ENCODE results near the gene CD72. TPM values are rescaled to one million over a fixed set of nuclear protein-coding genes. Genes with fewer than 3 reads are reported as not detected.

CD72 gene
- total RNA-seq, 1 experiment from 2014 or later = 0.95 TPM

DNA sequence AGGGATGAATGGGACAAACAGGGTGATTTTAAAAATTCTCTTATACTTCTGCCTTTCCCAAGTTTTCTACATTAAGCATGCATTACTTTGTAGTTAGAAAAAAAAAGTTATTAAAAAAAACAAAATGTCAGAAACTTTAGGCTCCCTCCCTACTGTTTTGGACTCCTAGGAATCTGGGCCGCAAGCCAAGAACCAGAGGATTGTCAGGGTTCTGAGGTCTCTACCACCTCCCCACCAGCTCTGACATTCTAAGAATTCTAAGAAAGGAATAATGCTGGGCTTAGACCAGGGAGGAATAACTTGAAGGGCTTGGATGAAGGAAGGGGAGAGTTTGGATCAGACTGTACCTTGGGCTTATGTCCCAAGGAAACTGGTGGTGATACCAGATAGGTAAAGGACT is 47.8 kb upstream of the CD72 start:
- no peak for DNase-seq
- no peaks in the 10 kb centered on the region for H3K9me3 ChIP-seq
- POLR2A ChIA-PET = interaction anchor here (1.1 to 2.0 kb wide), 3 partner anchors 25 to 62 kb away, joined by 3 to 5 read pairs (median 5); no protein-coding TSS in a partner anchor
- no TSS peak for BruUV-seq (replicated peaks)
- Mint-ChIP-seq H3K36me3 (ENCODE audit: insufficient read depth, unreplicated experiment) (peaks cover 29% of the 10 kb centered on the region), H3K27ac (ENCODE audit: unreplicated experiment) (no peak overlapping the region), H3K27me3 (ENCODE audit: insufficient read depth, unreplicated experiment) (no peaks in the 10 kb centered on the region), H3K4me3 (ENCODE audit: unreplicated experiment) (no peak overlapping the region), H3K4me1 (ENCODE audit: low read depth, unreplicated experiment) (peaks cover 29% of the 10 kb centered on the region), H3K9me3 (ENCODE audit: unreplicated experiment) (peaks cover 12% of the 10 kb centered on the region)
- H3K4me1 ChIP-seq = peaks cover 34% of the 10 kb centered on the region
- TF ChIP-seq, protein P1, sequence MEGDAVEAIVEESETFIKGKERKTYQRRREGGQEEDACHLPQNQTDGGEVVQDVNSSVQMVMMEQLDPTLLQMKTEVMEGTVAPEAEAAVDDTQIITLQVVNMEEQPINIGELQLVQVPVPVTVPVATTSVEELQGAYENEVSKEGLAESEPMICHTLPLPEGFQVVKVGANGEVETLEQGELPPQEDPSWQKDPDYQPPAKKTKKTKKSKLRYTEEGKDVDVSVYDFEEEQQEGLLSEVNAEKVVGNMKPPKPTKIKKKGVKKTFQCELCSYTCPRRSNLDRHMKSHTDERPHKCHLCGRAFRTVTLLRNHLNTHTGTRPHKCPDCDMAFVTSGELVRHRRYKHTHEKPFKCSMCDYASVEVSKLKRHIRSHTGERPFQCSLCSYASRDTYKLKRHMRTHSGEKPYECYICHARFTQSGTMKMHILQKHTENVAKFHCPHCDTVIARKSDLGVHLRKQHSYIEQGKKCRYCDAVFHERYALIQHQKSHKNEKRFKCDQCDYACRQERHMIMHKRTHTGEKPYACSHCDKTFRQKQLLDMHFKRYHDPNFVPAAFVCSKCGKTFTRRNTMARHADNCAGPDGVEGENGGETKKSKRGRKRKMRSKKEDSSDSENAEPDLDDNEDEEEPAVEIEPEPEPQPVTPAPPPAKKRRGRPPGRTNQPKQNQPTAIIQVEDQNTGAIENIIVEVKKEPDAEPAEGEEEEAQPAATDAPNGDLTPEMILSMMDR (IDR thresholded peaks at IDR 0.05; ENCODE audit: insufficient read depth in 1 of 2, low read depth in 1 of 2, low read length in 1 of 2, severe bottlenecking in 1 of 2, unreplicated experiment in 1 of 2) = no peak
- H3K27me3 ChIP-seq (replicated peaks; ENCODE audit: control insufficient read depth, insufficient read depth, low read length) = no peaks in the 10 kb centered on the region
- H3K4me3 ChIP-seq (ENCODE audit: low read depth, low read length) = no peak overlapping the region
- CTCF ChIA-PET = interaction anchor here (2.1 to 3.7 kb wide), 2 partner anchors 30 to 66 kb away, joined by 6 to 35 read pairs; partner anchors contain the start of genes CREB3 and TLN1
- intact Hi-C loops (cut with micrococcal nuclease; ENCODE audit: unreplicated experiment) = no loop called here
- no peaks in the 10 kb centered on the region for H3K36me3 ChIP-seq (ENCODE audit: control insufficient read depth, insufficient read depth, low read length)

DNA sequence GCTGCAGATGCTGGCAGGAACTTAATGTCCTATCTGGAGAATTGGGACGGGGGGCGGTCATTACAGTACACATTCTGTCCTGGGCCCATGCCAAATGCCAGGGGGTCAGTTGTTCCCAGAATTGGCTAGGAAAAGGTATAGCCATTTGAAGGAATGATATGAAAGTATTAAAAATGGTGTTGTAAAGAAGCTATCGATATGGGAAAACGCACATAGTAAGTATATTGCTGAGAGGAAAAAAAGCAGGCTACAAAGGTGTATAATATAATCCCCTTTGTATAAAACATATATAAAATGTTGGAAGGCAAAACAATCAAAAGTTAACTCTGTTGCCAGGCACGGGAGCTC is 47.2 kb upstream of the CD72 start:
- Histone ChIP-seq H3K4me3 (ENCODE audit: low read depth, low read length) (peak overlapping the region; percentile 73), H3K27me3 (replicated peaks; ENCODE audit: control insufficient read depth, insufficient read depth, low read length) (no peaks in the 10 kb centered on the region), H3K36me3 (ENCODE audit: control insufficient read depth, insufficient read depth, low read length) (no peaks in the 10 kb centered on the region), H3K9me3 (no peaks in the 10 kb centered on the region), H3K4me1 (peaks cover 34% of the 10 kb centered on the region)
- intact Hi-C loops (cut with micrococcal nuclease; ENCODE audit: unreplicated experiment) = no loop called here
- Mint-ChIP-seq H3K27ac (ENCODE audit: unreplicated experiment) (peak overlapping the region; percentile 89), H3K9me3 (ENCODE audit: unreplicated experiment) (peaks cover 12% of the 10 kb centered on the region), H3K36me3 (ENCODE audit: insufficient read depth, unreplicated experiment) (peaks cover 35% of the 10 kb centered on the region), H3K4me3 (ENCODE audit: unreplicated experiment) (peak overlapping the region; percentile 83), H3K4me1 (ENCODE audit: low read depth, unreplicated experiment) (peaks cover 29% of the 10 kb centered on the region), H3K27me3 (ENCODE audit: insufficient read depth, unreplicated experiment) (no peaks in the 10 kb centered on the region)
- ChIA-PET CTCF (interaction anchor here (0.6 to 3.7 kb wide), 6 partner anchors 19 to 125 kb away, joined by 3 to 35 read pairs (median 6); partner anchors contain the start of genes CREB3 and TLN1), POLR2A (interaction anchor here (0.6 to 2.0 kb wide), 10 partner anchors 25 to 503 kb away, joined by 3 to 19 read pairs (median 4); partner anchors contain the start of genes CREB3 and TLN1)
- no peak for DNase-seq
- TF ChIP-seq, protein P1 (IDR thresholded peaks at IDR 0.05; ENCODE audit: insufficient read depth in 1 of 2, low read depth in 1 of 2, low read length in 1 of 2, severe bottlenecking in 1 of 2, unreplicated experiment in 1 of 2) = no peak
- no TSS peak for BruUV-seq (replicated peaks)

DNA sequence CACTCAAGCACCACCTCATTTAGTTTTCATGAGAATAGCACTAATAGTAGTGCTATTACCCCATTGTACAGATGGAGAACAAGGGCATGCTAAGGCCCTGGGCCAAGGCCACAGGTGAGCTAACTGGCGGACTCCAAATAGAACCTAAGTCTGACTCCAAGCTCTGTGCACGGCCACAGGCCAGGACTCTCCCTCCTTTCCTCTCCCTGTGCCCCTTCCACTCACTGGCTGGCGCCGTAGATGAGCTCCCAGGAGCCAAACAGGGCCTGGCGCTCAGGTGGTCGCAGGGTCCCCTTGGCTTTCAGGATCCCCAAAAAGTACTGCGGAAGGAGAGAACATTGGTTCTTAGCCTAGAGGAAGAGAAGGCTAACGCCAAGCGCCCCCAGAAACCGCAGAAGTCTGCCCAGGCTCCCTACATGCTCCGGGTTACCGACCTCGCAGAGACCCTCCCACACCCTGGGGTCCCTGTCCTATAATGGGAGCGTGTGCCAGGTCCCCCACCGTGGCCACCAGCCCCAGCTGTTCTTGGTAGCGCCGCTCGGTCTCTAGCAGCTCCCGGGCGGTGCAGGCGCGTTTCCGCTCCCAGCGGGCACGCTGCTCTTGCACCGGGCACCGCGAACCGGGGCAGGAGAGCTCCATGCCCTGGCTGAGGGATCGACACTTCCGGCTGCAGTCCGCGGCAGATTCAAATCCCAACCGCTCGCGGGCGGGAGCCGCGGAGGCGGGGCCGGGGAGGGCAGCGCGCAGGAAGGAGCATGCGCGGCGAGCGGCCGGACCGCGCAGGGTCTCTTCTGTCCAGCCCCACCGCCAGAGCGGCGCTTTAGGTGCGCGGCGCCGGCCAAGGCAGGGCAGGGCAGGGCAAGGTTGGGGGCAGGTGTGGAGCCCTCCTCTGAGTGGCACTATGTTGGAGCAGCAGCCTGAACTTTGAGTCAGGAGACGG is 46.6 kb upstream of the CD72 start, which contains the start of gene ARHGEF39:
Gene ARHGEF39 (minus strand): TSS at position 665 of the 940 bp plus-strand sequence. CDS start 26 bp downstream, at position 639.
- H3K4me1 ChIP-seq = peaks cover 27% of the 10 kb centered on the region
- intact Hi-C loops (cut with micrococcal nuclease; ENCODE audit: unreplicated experiment) = no loop called here

More for the DNA sequence above, 46.6 kb upstream of the CD72 start, which contains the start of gene ARHGEF39:
- Mint-ChIP-seq H3K36me3 (ENCODE audit: insufficient read depth, unreplicated experiment) (peaks cover 40% of the 10 kb centered on the region), H3K4me3 (ENCODE audit: unreplicated experiment) (peak within 1 kb of the TSS; percentile 83), H3K9me3 (ENCODE audit: unreplicated experiment) (peaks cover 12% of the 10 kb centered on the region), H3K4me1 (ENCODE audit: low read depth, unreplicated experiment) (peaks cover 29% of the 10 kb centered on the region), H3K27me3 (ENCODE audit: insufficient read depth, unreplicated experiment) (no peaks in the 10 kb centered on the region), H3K27ac (ENCODE audit: unreplicated experiment) (peak within 1 kb of the TSS; percentile 89)
- POLR2A ChIA-PET = interaction anchor here (0.5 to 2.0 kb wide), 14 partner anchors 10 to 503 kb away, joined by 3 to 19 read pairs (median 4); partner anchors contain the start of genes CREB3 and TLN1
- H3K4me3 ChIP-seq (ENCODE audit: low read depth, low read length) = peak within 1 kb of the TSS; percentile 73
- BruUV-seq (replicated peaks) = TSS peak; percentile 39
- CTCF ChIA-PET = interaction anchor here (0.6 to 3.7 kb wide), 9 partner anchors 19 to 125 kb away, joined by 3 to 35 read pairs (median 4); partner anchors contain the start of genes CREB3 and TLN1
- TF ChIP-seq, protein P1 (IDR thresholded peaks at IDR 0.05; ENCODE audit: insufficient read depth in 1 of 2, low read depth in 1 of 2, low read length in 1 of 2, severe bottlenecking in 1 of 2, unreplicated experiment in 1 of 2) = peak in 1 of 2 experiments; percentile 57
- H3K9me3 ChIP-seq = no peaks in the 10 kb centered on the region
- no peaks in the 10 kb centered on the region for H3K36me3 ChIP-seq (ENCODE audit: control insufficient read depth, insufficient read depth, low read length)
- H3K27me3 ChIP-seq (replicated peaks; ENCODE audit: control insufficient read depth, insufficient read depth, low read length) = no peaks in the 10 kb centered on the region
- peak; percentile 86 to 92 for DNase-seq

Data from Caco-2 (cell line).